Measurements from ENCODE around the gene BCAR3. TPM values are rescaled to one million over a fixed set of nuclear protein-coding genes. Genes with fewer than 3 reads are reported as not detected.
A peak's percentile ranks its signal among the peaks of the same experiment; 100 is the strongest.

The BCAR3 gene
- total RNA-seq, 1 donor from 2014 or later, result 59.5 TPM

DNA sequence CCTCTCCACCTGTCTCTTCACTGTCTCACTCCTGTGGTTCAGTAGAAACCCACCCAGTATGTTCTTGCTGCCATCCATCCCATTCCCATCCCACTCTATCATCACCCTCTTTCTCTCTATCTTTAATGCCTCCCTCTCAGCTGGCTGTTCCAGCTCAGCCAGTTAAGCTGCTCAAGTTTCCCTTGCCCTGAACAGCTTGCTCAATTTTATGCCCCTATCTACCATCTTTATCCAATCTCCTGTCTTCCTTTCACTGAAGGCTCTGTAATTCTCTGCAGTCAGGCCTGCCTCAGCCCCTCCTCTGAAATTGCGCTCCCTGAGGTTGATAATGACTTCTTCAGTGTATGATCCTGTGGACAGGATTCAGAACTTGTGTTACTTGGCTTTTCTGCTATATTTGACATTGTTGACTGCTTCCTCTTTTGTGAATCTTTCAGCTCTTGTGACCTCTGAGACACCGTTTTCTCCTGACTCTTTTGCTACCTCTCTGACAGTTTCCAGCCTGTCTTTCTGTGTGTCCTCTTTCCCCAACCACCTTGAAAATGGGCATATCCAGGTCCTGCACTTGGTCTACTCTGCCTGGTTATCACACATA is 13.9 kb upstream of the BCAR3 start:
- TF ChIP-seq CTCF (IDR thresholded peaks at IDR 0.05), result no peak
- Mint-ChIP-seq H3K27me3 (no peaks in the 10 kb centered on the region), H3K36me3 (ENCODE audit: low read depth) (no peaks in the 10 kb centered on the region), H3K27ac (no peak overlapping the region), H3K4me1 (peaks cover 12% of the 10 kb centered on the region), H3K9me3 (no peaks in the 10 kb centered on the region), H3K4me3 (no peak overlapping the region)
- ATAC-seq (ENCODE audit: low read depth) (peak; percentile 19), DNase-seq (no peak)
- ChIA-PET POLR2A (interaction anchor here (0.6 to 2.2 kb wide), 12 partner anchors 9 to 151 kb away, joined by 3 to 22 read pairs (median 4); partner anchors contain the start of gene BCAR3), CTCF (interaction anchor here (1.1 to 1.2 kb wide), 3 partner anchors 9 to 66 kb away, joined by 3 to 5 read pairs (median 4); no protein-coding TSS in a partner anchor)
- intact Hi-C loops (cut with micrococcal nuclease), result loop anchor here (10.0 kb wide), 1 partner anchor 721 kb away; no protein-coding TSS in a partner anchor

DNA sequence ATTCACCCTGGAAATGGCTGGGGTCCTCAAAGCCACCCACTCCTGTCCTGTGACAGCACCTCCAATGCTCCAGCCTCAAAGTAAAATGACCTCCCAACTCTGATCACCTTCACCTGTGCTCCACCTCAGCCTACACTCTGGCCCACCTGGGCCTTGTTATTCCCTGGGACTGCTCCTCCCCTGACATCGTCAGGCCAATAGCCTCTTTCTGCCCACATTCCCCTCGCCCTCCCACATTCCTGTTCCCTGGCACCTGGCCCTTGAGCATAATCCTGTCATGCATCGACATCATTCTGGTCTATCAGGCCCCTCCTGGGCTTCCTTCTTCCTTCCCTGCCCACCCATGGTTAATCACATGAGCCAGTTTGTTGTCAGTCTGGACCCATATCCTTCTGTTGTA is 13.2 kb upstream of the BCAR3 start:
- intact Hi-C loops (cut with micrococcal nuclease), result loop anchor here (10.0 kb wide), 1 partner anchor 720 kb away; no protein-coding TSS in a partner anchor
- DNase-seq (no peak), ATAC-seq (ENCODE audit: low read depth) (no peak)
- Mint-ChIP-seq H3K4me1 (peaks cover 16% of the 10 kb centered on the region), H3K9me3 (no peaks in the 10 kb centered on the region), H3K36me3 (ENCODE audit: low read depth) (no peaks in the 10 kb centered on the region), H3K27ac (no peak overlapping the region), H3K4me3 (no peak overlapping the region), H3K27me3 (no peaks in the 10 kb centered on the region)
- POLR2A ChIA-PET, result interaction anchor here (1.2 to 2.2 kb wide), 4 partner anchors 10 to 151 kb away, joined by 6 to 22 read pairs (median 8); partner anchors contain the start of gene BCAR3
- CTCF ChIA-PET, result interaction anchor here (1.1 kb wide), 1 partner anchor 66 kb away, joined by 4 read pairs; no protein-coding TSS in a partner anchor
- no peak for TF ChIP-seq CTCF (IDR thresholded peaks at IDR 0.05)

DNA sequence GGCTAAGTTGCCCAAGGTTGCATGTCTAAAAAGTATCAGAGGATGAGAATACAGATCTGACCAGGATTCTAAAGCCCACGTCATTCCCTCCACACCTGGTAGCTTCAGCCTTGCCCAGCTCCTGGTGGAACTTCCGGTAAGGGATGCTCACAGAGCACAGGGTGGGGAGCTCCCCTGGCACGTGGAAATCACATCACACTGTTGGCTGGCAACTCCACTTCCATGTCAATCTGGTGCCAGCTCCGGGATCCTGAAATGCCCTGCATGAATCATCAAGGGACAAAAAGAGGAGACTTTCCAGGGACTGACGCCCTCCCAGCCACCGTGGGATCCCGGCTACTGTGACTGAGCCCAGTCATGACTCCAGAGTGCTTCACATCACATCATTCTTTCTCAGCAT is 12.4 kb upstream of the BCAR3 start:
- ChIA-PET CTCF (interaction anchor here (1.3 to 2.9 kb wide), 3 partner anchors 12 to 65 kb away, joined by 3 to 14 read pairs (median 9); partner anchors contain the start of gene BCAR3), POLR2A (interaction anchor here (1.7 to 3.0 kb wide), 6 partner anchors 10 to 185 kb away, joined by 4 to 43 read pairs (median 22); partner anchors contain the start of genes BCAR3 and DNTTIP2)
- DNase-seq, result no peak
- ATAC-seq (ENCODE audit: low read depth), result no peak
- peaks cover 16% of the 10 kb centered on the region for H3K4me1 Mint-ChIP-seq
- TF ChIP-seq CTCF (IDR thresholded peaks at IDR 0.05), result no peak
- no peaks in the 10 kb centered on the region for H3K9me3 Mint-ChIP-seq
- intact Hi-C loops (cut with micrococcal nuclease), result loop anchor here (10.0 kb wide), 1 partner anchor 719 kb away; no protein-coding TSS in a partner anchor
- H3K27me3 Mint-ChIP-seq, result no peaks in the 10 kb centered on the region
- no peak overlapping the region for H3K27ac Mint-ChIP-seq
- no peak overlapping the region for H3K4me3 Mint-ChIP-seq
- no peaks in the 10 kb centered on the region for H3K36me3 Mint-ChIP-seq (ENCODE audit: low read depth)

- H3K36me3 Mint-ChIP-seq (ENCODE audit: low read depth), result no peaks in the 10 kb centered on the region
- no peaks in the 10 kb centered on the region for H3K9me3 Mint-ChIP-seq
- no peaks in the 10 kb centered on the region for H3K27me3 Mint-ChIP-seq
- ChIA-PET CTCF (interaction anchor here (0.7 to 2.9 kb wide), 10 partner anchors 11 to 151 kb away, joined by 3 to 14 read pairs (median 4); partner anchors contain the start of gene BCAR3), POLR2A (interaction anchor here (0.8 to 3.0 kb wide), 13 partner anchors 8 to 186 kb away, joined by 3 to 43 read pairs (median 4); partner anchors contain the start of genes BCAR3 and DNTTIP2)
- no peak overlapping the region for H3K27ac Mint-ChIP-seq
- ATAC-seq (ENCODE audit: low read depth) (peak; percentile 80), DNase-seq (no peak)
- peaks cover 16% of the 10 kb centered on the region for H3K4me1 Mint-ChIP-seq
- peak overlapping the region; percentile 64 for H3K4me3 Mint-ChIP-seq
- intact Hi-C loops (cut with micrococcal nuclease), result loop anchor here (1.0 to 10.0 kb wide), 6 partner anchors 11 to 718 kb away; no protein-coding TSS in a partner anchor
- TF ChIP-seq CTCF (IDR thresholded peaks at IDR 0.05), result no peak
Measured at GRCh38 chr1:93692983-93693591, 11.4 kb upstream of the BCAR3 start.

Data from activated B cell treated with CpG ODN at 0.5 μM for 24 hours (primary cell).